Neural progenitor cell (in vitro differentiated cells): ENCODE measurements around the gene RNU2-63P. TPM values are rescaled to one million over a fixed set of nuclear protein-coding genes. Genes with fewer than 3 reads are reported as not detected.
A peak's percentile ranks its signal among the peaks of the same experiment; 100 is the strongest.
"Not testable (repeated sequence)": the region's sequence is repeated elsewhere in the genome, so short reads cannot be mapped to it uniquely, and the experiment has no call there.

ENCODE experiments used
- DNase-seq: peaks from one replicate; pipeline ENCODE4 v3.0.0-alpha.2; 2016; ENCODE audit warnings: low spot score
- H2AFZ ChIP-seq: fragments of 200-600 bp; sonication (generic); replicated peaks from 2 replicates; pipeline ENCODE4 v1.6.1; 2016; ENCODE audit warnings: antibody characterized with exemption
- H3F3A ChIP-seq: fragments of 200-600 bp; sonication (generic); 2 replicates; pipeline ENCODE4 v1.6.1; 2016; ENCODE audit warnings: antibody characterized with exemption, low read depth
- H3K27ac ChIP-seq: fragments of 200-600 bp; sonication (generic); 2 replicates; pipeline ENCODE4 v1.5.1; 2016; ENCODE audit warnings: mild to moderate bottlenecking
- H3K27me3 ChIP-seq: fragments of 200-600 bp; sonication (generic); 2 replicates; pipeline ENCODE4 v1.6.1; 2016; ENCODE audit warnings: mild to moderate bottlenecking, moderate library complexity
- H3K36me3 ChIP-seq: fragments of 200-600 bp; sonication (generic); 2 replicates; pipeline ENCODE4 v1.5.1; 2016
- H3K4me1 ChIP-seq: fragments of 200-600 bp; sonication (generic); 2 replicates; pipeline ENCODE4 v1.6.1; 2016; ENCODE audit warnings: mixed run types
- H3K4me2 ChIP-seq: fragments of 200-600 bp; sonication (generic); 2 replicates; pipeline ENCODE4 v1.6.1; 2016
- H3K4me3 ChIP-seq: fragments of 200-600 bp; sonication (generic); 2 replicates; pipeline ENCODE4 v1.5.1; 2016
- H3K79me2 ChIP-seq: fragments of 200-600 bp; sonication (generic); 2 replicates; pipeline ENCODE4 v1.6.1; 2016; ENCODE audit warnings: low read depth
- H3K9ac ChIP-seq: fragments of 200-600 bp; sonication (generic); 2 replicates; pipeline ENCODE4 v1.6.1; 2016
- H3K9me3 ChIP-seq: fragments of 200-600 bp; sonication (generic); 2 replicates; pipeline ENCODE4 v1.5.1; 2016; ENCODE audit warnings: low read depth
- H4K20me1 ChIP-seq: fragments of 200-600 bp; sonication (generic); 2 replicates; pipeline ENCODE4 v1.6.1; 2016; ENCODE audit warnings: low read depth
- H3K27ac Mint-ChIP-seq: 3 replicates; pipeline ENCODE4 v1.8.0; 2021; ENCODE audit warnings: mixed read lengths
- H3K27me3 Mint-ChIP-seq: 2 replicates; pipeline ENCODE4 v1.8.0; 2022; ENCODE audit warnings: low read depth, mild to moderate bottlenecking, inconsistent platforms, moderate library complexity, mixed read lengths; ENCODE audit not compliant: insufficient read depth
- H3K36me3 Mint-ChIP-seq: 3 replicates; pipeline ENCODE4 v1.8.0; 2021; ENCODE audit warnings: mixed read lengths
- H3K4me1 Mint-ChIP-seq: 3 replicates; pipeline ENCODE4 v1.8.0; 2021; ENCODE audit warnings: mixed read lengths
- H3K4me3 Mint-ChIP-seq: 3 replicates; pipeline ENCODE4 v1.8.0; 2021; ENCODE audit warnings: mild to moderate bottlenecking, moderate library complexity, mixed read lengths
- H3K9me3 Mint-ChIP-seq: 3 replicates; pipeline ENCODE4 v1.8.0; 2020; ENCODE audit warnings: mixed read lengths
- small RNA-seq: library from RNA; depleted of rRNA; stranded (forward); fragments of <200 nt; gene quantifications from one replicate; pipeline ENCODE3, GENCODE V24; 2015
- total RNA-seq: library from RNA; depleted of rRNA; stranded (reverse); fragments of >200 nt; gene quantifications from 2 replicates; pipeline ENCODE4 v1.2.3, GENCODE V29; 2015; ENCODE audit warnings: low replicate concordance

Gene RNU2-63P
- total RNA-seq, 1 donor from 2014 or later: not detected

- not testable (repeated sequence) for H4K20me1 ChIP-seq, H3K9ac ChIP-seq, H3K4me1 ChIP-seq, H3K9me3 Mint-ChIP-seq, H3K27me3 Mint-ChIP-seq, H3K79me2 ChIP-seq, H3K9me3 ChIP-seq, H3K4me1 Mint-ChIP-seq, DNase-seq, H2AFZ ChIP-seq, H3K27ac ChIP-seq, H3K27me3 ChIP-seq, H3K4me3 ChIP-seq, H3K36me3 Mint-ChIP-seq, H3K4me2 ChIP-seq, H3K27ac Mint-ChIP-seq, H3K36me3 ChIP-seq, H3K4me3 Mint-ChIP-seq, H3F3A ChIP-seq
Measured at GRCh38 chr2:87985902-87986301, 30.4 kb downstream of the RNU2-63P start.

GRCh38 chr2:87981182-87981581, 35.2 kb downstream of the RNU2-63P start:
- not testable (repeated sequence) for H3K79me2 ChIP-seq, DNase-seq, H3K36me3 ChIP-seq, H3K4me3 ChIP-seq, H3K9me3 Mint-ChIP-seq, H3K4me2 ChIP-seq, H3K4me1 Mint-ChIP-seq, H3K9ac ChIP-seq, H3K4me3 Mint-ChIP-seq, H2AFZ ChIP-seq, H3K4me1 ChIP-seq, H3K27me3 Mint-ChIP-seq, H3K27ac ChIP-seq, H3K27me3 ChIP-seq, H3F3A ChIP-seq, H3K9me3 ChIP-seq, H3K36me3 Mint-ChIP-seq, H3K27ac Mint-ChIP-seq, H4K20me1 ChIP-seq

GRCh38 chr2:87972385-87972784, 44.0 kb downstream of the RNU2-63P start:
- not testable (repeated sequence) for H3K9me3 ChIP-seq, H3K4me3 ChIP-seq, H3K79me2 ChIP-seq, H3K4me2 ChIP-seq, H3K4me1 ChIP-seq, H3K27me3 Mint-ChIP-seq, H3K27ac Mint-ChIP-seq, H3K9me3 Mint-ChIP-seq, DNase-seq, H3K36me3 ChIP-seq, H3K9ac ChIP-seq, H3K4me3 Mint-ChIP-seq, H4K20me1 ChIP-seq, H3K27me3 ChIP-seq, H3K4me1 Mint-ChIP-seq, H3F3A ChIP-seq, H2AFZ ChIP-seq, H3K36me3 Mint-ChIP-seq, H3K27ac ChIP-seq

Small RNA genes lying within 50 kb of the gene (small RNA-seq; reads per million reads assigned to genes)
- 3.7 reads per million, percentile 92 among the genes with 10 or more reads in this experiment for gene RNU2-63P

Other genes starting within 250 kb of the RNU2-63P start
- 22.4 and 32.5 TPM in 2 replicates for gene RGPD2, start 190.8 kb downstream of the RNU2-63P start, total RNA-seq
- gene KRCC1, start 39.2 kb upstream of the RNU2-63P start, total RNA-seq: 24.8 and 33.9 TPM in 2 replicates
- gene SMYD1, start 51.3 kb upstream of the RNU2-63P start, total RNA-seq: not detected in 2 replicates
- not detected in 2 replicates for gene FABP1, start 111.5 kb upstream of the RNU2-63P start, total RNA-seq
- 1.5 and 4.7 TPM in 2 replicates for gene THNSL2, start 153.8 kb upstream of the RNU2-63P start, total RNA-seq